Measurements from ENCODE around the gene ISOC2.

ISOC2 gene

DNA sequence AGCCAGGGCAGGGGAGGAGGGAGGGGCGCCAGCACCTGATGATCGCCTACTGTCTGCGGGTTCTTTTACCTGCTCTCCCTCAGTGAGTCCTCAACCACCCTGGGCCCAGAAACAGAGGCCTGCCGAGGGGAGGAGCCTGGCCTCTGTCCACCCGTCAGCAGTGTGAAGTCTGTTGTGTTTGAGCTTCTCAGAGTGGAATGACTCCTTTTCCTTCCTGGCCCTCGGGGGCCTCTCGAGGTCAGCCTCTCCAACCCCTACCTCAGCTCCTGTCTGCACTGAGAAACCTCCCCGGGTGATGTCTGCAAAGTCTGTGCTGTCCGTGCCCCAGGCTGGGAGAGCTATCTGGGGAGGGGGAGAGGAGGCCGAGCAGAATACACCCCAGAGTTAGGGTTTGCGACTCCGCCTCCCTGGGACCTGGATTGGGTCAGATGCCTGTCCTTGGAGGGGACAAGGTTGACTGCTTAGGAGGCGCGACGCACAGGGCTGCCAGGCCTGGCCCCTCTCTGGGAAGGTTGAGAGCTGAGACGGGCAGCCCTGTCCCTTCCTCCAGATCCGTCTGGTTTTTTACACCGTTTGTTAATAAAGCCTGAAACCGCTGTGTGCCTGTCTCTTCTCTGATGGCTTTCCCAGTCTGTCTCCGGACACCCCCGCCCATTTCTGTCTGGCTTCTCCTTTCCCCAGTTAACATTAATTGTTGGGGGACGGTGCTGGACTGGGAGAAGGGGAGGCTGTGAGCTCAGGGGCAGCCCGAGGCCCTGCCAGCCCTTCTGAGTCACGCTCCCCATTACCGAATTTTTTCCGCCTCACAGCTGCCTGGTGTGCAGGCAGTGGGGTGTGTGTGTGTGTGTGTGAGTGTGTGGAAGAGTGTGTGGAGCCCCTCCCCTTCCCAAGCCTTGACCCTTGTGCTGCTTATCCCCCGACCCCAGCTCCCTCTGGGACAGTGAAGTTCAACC lies 25.8 kb upstream of the ISOC2 start:
- Histone ChIP-seq H3K27ac (ENCODE audit: poor library complexity, severe bottlenecking) (peak overlapping the region; percentile 73), H3K36me3 (ENCODE audit: low read depth) (no peaks in the 10 kb centered on the region), H3K27me3 (ENCODE audit: insufficient read depth, poor library complexity, severe bottlenecking) (no peaks in the 10 kb centered on the region), H3K9me3 (ENCODE audit: severe bottlenecking) (no peaks in the 10 kb centered on the region), H3K4me3 (ENCODE audit: severe bottlenecking) (no peak overlapping the region), H3K4me1 (ENCODE audit: insufficient read depth, poor library complexity, severe bottlenecking) (peaks cover 12% of the 10 kb centered on the region)
- TF ChIP-seq, protein P1, sequence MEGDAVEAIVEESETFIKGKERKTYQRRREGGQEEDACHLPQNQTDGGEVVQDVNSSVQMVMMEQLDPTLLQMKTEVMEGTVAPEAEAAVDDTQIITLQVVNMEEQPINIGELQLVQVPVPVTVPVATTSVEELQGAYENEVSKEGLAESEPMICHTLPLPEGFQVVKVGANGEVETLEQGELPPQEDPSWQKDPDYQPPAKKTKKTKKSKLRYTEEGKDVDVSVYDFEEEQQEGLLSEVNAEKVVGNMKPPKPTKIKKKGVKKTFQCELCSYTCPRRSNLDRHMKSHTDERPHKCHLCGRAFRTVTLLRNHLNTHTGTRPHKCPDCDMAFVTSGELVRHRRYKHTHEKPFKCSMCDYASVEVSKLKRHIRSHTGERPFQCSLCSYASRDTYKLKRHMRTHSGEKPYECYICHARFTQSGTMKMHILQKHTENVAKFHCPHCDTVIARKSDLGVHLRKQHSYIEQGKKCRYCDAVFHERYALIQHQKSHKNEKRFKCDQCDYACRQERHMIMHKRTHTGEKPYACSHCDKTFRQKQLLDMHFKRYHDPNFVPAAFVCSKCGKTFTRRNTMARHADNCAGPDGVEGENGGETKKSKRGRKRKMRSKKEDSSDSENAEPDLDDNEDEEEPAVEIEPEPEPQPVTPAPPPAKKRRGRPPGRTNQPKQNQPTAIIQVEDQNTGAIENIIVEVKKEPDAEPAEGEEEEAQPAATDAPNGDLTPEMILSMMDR (IDR thresholded peaks at IDR 0.05; ENCODE audit: poor library complexity, severe bottlenecking) = no peak
- peak; percentile 88 for DNase-seq (ENCODE audit: low spot score)
- ATAC-seq (ENCODE audit: low read depth) = peak; percentile 68

DNA sequence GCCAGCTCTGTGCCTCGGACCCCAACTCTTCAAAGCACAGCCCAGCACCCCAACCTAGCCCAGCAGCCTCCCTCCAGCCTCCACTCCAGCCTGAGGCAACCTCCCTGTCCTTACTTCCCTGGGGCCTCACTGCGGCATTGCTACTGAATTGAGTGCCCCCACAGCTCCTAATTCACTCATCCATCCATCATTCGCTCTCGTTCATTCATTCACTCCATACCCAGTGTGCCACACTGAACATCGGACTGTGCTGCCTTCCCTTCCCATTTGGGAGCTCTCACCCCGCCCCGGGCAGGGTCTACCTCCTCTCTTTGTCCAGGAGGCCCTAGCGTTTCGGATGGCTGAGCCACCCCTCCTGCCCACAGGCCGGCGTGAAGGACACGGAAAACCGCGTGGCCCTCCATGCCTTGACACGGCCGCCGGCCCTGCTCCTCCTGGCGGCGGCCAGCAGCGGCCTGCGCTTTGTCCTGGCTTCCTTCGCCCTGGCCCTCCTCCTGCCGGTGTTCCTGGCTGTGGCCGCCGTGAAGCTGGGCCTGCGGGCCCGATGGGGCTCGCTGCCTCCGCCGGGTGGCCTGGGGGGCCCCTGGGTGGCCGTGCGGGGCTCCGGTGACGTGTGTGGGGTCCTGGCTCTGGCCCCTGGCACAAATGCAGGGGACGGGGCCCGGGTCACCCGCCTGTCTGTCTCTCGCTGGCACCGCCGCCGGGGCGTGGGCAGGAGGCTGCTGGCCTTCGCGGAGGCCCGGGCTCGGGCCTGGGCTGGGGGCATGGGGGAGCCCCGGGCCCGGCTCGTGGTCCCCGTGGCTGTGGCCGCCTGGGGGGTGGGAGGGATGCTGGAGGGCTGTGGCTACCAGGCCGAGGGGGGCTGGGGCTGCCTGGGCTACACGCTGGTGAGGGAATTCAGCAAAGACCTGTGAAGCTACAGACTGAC lies 24.9 kb upstream of the ISOC2 start:
- no peak for DNase-seq (ENCODE audit: low spot score)
- Histone ChIP-seq H3K4me1 (ENCODE audit: insufficient read depth, poor library complexity, severe bottlenecking) (peaks cover 12% of the 10 kb centered on the region), H3K4me3 (ENCODE audit: severe bottlenecking) (no peak overlapping the region), H3K36me3 (ENCODE audit: low read depth) (no peaks in the 10 kb centered on the region), H3K27ac (ENCODE audit: poor library complexity, severe bottlenecking) (peak overlapping the region; percentile 73), H3K9me3 (ENCODE audit: severe bottlenecking) (no peaks in the 10 kb centered on the region), H3K27me3 (ENCODE audit: insufficient read depth, poor library complexity, severe bottlenecking) (no peaks in the 10 kb centered on the region)
- ATAC-seq (ENCODE audit: low read depth) = no peak
- TF ChIP-seq, protein P1 (IDR thresholded peaks at IDR 0.05; ENCODE audit: poor library complexity, severe bottlenecking) = no peak

DNA sequence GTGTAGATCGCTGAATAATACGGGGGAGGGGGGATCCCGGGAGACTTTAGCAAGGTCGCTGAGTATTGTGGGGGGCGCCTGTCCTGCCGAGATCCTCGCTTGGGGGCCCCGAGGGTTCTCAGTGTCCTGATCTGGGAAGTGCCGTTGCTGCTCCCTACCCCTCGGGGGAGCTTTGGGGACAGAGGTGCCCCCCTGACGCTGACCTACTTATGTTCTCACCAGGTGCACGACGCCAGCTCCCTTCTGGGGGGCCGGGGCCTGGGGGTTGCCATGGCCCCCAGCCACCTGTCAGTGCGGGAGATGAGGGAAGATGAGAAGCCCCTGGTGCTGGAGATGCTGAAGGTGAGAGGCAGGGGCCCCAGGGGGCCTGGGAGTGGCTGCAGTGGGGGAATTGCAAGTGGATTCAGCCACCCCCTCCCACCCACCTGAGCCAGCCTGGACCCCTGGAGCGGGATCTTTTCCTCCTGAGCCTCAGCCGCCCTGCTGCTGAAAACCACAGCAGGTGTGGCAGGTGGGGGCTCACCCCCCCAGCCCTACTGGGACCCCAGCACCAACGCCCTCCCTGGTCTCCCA lies 24.1 kb upstream of the ISOC2 start:
- Histone ChIP-seq H3K9me3 (ENCODE audit: severe bottlenecking) (no peaks in the 10 kb centered on the region), H3K27me3 (ENCODE audit: insufficient read depth, poor library complexity, severe bottlenecking) (no peaks in the 10 kb centered on the region), H3K27ac (ENCODE audit: poor library complexity, severe bottlenecking) (peak overlapping the region; percentile 73), H3K4me1 (ENCODE audit: insufficient read depth, poor library complexity, severe bottlenecking) (peaks cover 12% of the 10 kb centered on the region), H3K36me3 (ENCODE audit: low read depth) (no peaks in the 10 kb centered on the region), H3K4me3 (ENCODE audit: severe bottlenecking) (peak overlapping the region; percentile 66)
- no peak for ATAC-seq (ENCODE audit: low read depth)
- DNase-seq (ENCODE audit: low spot score) = no peak
- TF ChIP-seq, protein P1 (IDR thresholded peaks at IDR 0.05; ENCODE audit: poor library complexity, severe bottlenecking) = no peak

DNA sequence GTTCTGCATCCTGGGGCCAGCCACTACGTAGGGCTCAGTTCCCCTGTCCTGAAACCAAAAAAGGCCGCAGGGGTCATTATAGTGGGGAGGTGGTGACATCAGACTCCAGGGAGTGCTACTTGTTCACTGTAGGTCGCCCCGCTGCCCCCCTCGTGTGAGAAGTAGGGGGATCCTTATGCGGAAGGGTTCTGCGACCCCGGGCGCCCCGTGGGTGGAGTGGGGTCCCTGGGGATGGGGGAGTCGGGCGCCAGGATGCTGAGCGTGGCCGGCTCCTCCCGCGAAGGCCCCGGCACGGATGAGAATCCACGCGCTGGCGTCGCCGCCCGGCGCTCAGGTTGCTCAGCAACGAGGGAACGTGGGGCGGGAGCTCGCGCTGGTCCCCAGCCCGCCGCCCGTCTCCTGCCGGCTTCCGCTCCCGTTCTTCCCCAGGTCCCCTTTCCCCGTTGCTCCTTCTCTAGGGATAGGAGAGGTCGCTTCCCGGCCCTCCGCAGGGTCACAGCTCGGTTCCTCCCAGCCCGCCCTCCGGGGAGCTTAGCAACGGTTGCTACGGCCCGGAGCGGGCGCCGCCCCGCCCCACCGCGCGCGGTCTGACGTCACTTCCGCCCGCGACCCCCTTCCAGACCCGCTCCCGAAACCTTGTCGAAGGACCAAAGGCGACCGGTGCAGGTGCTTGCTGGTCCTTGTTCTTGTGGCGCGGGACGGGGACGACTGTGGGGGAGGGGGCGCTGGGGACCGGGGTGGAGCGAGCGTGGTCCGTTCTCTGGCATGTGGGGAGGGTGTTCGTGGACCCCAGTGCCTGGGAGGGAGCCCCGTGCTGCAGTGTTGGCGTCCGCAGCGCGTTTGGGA lies 23.4 kb upstream of the ISOC2 start, which contains the start of gene NAT14:
Gene NAT14 (plus strand): TSS at position 596 of the 846 bp plus-strand sequence. CDS start 521 bp downstream, outside the sequence.
- peak; percentile 28 for ATAC-seq (ENCODE audit: low read depth)
- no peaks in the 10 kb centered on the region for H3K9me3 ChIP-seq (ENCODE audit: severe bottlenecking)
- no peaks in the 10 kb centered on the region for H3K27me3 ChIP-seq (ENCODE audit: insufficient read depth, poor library complexity, severe bottlenecking)
- TF ChIP-seq, protein P1 (IDR thresholded peaks at IDR 0.05; ENCODE audit: poor library complexity, severe bottlenecking) = no peak
- no peaks in the 10 kb centered on the region for H3K36me3 ChIP-seq (ENCODE audit: low read depth)
- H3K4me3 ChIP-seq (ENCODE audit: severe bottlenecking) = peak within 1 kb of the TSS; percentile 66
- peaks cover 12% of the 10 kb centered on the region for H3K4me1 ChIP-seq (ENCODE audit: insufficient read depth, poor library complexity, severe bottlenecking)
- H3K27ac ChIP-seq (ENCODE audit: poor library complexity, severe bottlenecking) = peak within 1 kb of the TSS; percentile 73
- DNase-seq (ENCODE audit: low spot score) = peak; percentile 75
